Measurements from ENCODE around the gene MPV17L2. TPM values are rescaled to one million over a fixed set of nuclear protein-coding genes. Genes with fewer than 3 reads are reported as not detected.
A peak's percentile ranks its signal among the peaks of the same experiment; 100 is the strongest.

MPV17L2 gene
- total RNA-seq, 1 experiment from 2014 or later, result 13.3 TPM

DNA sequence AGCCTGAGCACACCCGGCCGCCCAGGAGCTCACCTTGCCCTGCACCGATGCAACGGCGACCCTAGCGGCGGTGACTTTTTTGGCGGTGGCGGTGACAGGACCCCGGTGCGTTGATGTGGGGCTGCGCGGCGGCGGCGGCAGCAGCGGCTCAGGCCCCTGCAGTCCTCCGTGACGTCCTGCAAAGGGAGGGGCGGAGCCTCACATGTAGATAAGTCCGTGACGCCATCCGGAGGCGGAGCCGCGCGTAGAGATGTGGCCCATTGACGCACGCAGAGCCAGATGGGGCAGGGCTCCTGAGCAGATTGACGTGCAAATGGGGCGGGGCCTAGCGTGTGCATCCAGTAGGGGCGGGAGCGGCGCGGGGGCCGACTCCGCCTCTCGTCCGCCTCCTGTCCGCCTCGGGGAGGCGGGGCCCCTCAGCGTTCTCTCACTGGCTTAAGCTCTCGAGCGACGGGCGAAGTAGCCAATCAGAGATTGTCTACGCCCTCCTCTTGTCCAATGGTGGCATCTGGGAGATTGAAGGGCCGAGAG lies 10.9 kb downstream of the MPV17L2 start, which contains the start of gene RAB3A:
Gene RAB3A (minus strand): TSS at position 180 of the 531 bp plus-strand sequence. CDS start 1,302 bp downstream, outside the sequence.
- peak; percentile 98 for DNase-seq (ENCODE audit: low read depth, low spot score)
- ATAC-seq, result peak; percentile 97
- H3K27me3 ChIP-seq (ENCODE audit: control insufficient read depth, insufficient read depth, low read length), result no peaks in the 10 kb centered on the region
- in situ Hi-C loops (cut with HindIII; ENCODE audit: low pct_unique_long_range_greater_than_20kb, low sequenced_read_pairs), result no loop called here
- peaks cover 3% of the 10 kb centered on the region; the same call in 1 of the 2 replicates for H3K4me1 ChIP-seq (ENCODE audit: control insufficient read depth, insufficient read depth, low read length)
- H3K4me3 ChIP-seq (ENCODE audit: low read depth in 2 of 2, low read length in 2 of 2), result peak within 1 kb of the TSS; percentile 81 to 90
- ChIA-PET CTCF (interaction anchor here (1.0 kb wide), 1 partner anchor 91 kb away, joined by 3 read pairs; no protein-coding TSS in a partner anchor), POLR2A (interaction anchor here (0.5 kb wide), 1 partner anchor 65 kb away, joined by 11 read pairs; no protein-coding TSS in a partner anchor)
- BruUV-seq (replicated peaks), result no TSS peak
- H3K9me3 ChIP-seq (ENCODE audit: control insufficient read depth, insufficient read depth, low read depth, low read length), result no peaks in the 10 kb centered on the region
- TF ChIP-seq TCF7L2 (IDR thresholded peaks at IDR 0.05; ENCODE audit: low read depth, low read length) (no peak), POLR2AphosphoS5 (IDR thresholded peaks at IDR 0.05; ENCODE audit: low read depth, low read length) (no peak), SIN3A (IDR thresholded peaks at IDR 0.05; ENCODE audit: borderline replicate concordance, insufficient read depth, low read depth, low read length) (no peak)
- TF ChIP-seq, protein P1, sequence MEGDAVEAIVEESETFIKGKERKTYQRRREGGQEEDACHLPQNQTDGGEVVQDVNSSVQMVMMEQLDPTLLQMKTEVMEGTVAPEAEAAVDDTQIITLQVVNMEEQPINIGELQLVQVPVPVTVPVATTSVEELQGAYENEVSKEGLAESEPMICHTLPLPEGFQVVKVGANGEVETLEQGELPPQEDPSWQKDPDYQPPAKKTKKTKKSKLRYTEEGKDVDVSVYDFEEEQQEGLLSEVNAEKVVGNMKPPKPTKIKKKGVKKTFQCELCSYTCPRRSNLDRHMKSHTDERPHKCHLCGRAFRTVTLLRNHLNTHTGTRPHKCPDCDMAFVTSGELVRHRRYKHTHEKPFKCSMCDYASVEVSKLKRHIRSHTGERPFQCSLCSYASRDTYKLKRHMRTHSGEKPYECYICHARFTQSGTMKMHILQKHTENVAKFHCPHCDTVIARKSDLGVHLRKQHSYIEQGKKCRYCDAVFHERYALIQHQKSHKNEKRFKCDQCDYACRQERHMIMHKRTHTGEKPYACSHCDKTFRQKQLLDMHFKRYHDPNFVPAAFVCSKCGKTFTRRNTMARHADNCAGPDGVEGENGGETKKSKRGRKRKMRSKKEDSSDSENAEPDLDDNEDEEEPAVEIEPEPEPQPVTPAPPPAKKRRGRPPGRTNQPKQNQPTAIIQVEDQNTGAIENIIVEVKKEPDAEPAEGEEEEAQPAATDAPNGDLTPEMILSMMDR (IDR thresholded peaks at IDR 0.05), result no peak
- TF ChIP-seq, protein P2, sequence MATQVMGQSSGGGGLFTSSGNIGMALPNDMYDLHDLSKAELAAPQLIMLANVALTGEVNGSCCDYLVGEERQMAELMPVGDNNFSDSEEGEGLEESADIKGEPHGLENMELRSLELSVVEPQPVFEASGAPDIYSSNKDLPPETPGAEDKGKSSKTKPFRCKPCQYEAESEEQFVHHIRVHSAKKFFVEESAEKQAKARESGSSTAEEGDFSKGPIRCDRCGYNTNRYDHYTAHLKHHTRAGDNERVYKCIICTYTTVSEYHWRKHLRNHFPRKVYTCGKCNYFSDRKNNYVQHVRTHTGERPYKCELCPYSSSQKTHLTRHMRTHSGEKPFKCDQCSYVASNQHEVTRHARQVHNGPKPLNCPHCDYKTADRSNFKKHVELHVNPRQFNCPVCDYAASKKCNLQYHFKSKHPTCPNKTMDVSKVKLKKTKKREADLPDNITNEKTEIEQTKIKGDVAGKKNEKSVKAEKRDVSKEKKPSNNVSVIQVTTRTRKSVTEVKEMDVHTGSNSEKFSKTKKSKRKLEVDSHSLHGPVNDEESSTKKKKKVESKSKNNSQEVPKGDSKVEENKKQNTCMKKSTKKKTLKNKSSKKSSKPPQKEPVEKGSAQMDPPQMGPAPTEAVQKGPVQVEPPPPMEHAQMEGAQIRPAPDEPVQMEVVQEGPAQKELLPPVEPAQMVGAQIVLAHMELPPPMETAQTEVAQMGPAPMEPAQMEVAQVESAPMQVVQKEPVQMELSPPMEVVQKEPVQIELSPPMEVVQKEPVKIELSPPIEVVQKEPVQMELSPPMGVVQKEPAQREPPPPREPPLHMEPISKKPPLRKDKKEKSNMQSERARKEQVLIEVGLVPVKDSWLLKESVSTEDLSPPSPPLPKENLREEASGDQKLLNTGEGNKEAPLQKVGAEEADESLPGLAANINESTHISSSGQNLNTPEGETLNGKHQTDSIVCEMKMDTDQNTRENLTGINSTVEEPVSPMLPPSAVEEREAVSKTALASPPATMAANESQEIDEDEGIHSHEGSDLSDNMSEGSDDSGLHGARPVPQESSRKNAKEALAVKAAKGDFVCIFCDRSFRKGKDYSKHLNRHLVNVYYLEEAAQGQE (IDR thresholded peaks at IDR 0.05; ENCODE audit: insufficient read depth in 1 of 2, low read depth in 2 of 2, low read length in 1 of 2), result no peak
- H3K36me3 ChIP-seq (ENCODE audit: control insufficient read depth, insufficient read depth, low read length), result no peaks in the 10 kb centered on the region; the same call in 1 of the 2 replicates
- H3K27ac ChIP-seq (ENCODE audit: low read length), result peak within 1 kb of the TSS; percentile 83
- intact Hi-C loops (cut with micrococcal nuclease; ENCODE audit: unreplicated experiment), result no loop called here

DNA sequence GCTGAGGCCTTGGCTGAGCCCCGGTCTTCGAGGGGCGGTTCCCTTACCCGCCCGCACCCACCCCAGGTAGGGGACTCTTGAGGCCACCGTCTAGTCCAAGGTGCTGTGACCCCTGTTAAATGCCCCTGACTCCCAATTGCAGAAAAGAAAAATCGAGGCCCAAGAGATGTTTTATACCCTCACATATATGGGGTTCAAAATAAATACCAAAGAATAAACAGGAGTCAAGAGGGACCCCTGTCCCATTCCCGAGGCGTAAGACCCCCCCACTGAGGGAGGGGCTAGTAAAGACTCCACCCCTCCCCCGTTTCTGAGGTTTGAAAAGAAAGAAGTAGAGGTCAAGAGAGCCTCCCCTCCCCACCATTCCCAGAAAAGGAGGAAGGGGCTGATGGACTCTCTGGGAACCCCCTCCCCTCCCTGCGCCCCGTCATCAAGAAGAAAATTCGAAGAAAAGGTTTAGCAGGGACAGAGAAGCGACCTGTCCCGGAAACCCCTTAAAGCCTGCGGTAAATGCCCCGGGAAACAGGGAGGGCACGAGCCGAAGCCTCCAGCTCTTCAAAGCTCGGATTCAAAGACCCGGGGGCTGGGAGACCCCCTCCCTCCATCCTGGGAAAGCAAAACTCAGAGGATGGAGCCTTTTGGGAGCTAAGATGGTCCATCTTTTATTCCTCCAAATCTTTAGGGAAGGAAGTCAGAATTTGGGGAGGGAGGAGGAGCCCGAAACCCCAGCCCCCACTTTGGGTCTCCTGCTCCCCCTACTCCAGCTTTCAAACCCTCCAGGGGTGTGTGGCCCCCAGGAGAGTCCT lies 11.6 kb downstream of the MPV17L2 start:
- ChIA-PET CTCF (interaction anchor here (1.0 to 1.2 kb wide), 2 partner anchors 48 to 91 kb away, joined by 3 to 4 read pairs; no protein-coding TSS in a partner anchor), POLR2A (no interaction called here)
- TF ChIP-seq, protein P1 (IDR thresholded peaks at IDR 0.05), result no peak
- 0 out of 2 replicates have a peak, but pooled peaks have one; percentile 2 for TF ChIP-seq SIN3A (IDR thresholded peaks at IDR 0.05; ENCODE audit: borderline replicate concordance, insufficient read depth, low read depth, low read length)
- TF ChIP-seq, protein P2 (IDR thresholded peaks at IDR 0.05; ENCODE audit: insufficient read depth in 1 of 2, low read depth in 2 of 2, low read length in 1 of 2), result no peak
- in situ Hi-C loops (cut with HindIII; ENCODE audit: low pct_unique_long_range_greater_than_20kb, low sequenced_read_pairs), result no loop called here
- TSS peak; percentile 70 for BruUV-seq (replicated peaks)
- H3K36me3 ChIP-seq (ENCODE audit: control insufficient read depth, insufficient read depth, low read length), result no peaks in the 10 kb centered on the region; the same call in 1 of the 2 replicates
- peak overlapping the region; percentile 83 for H3K27ac ChIP-seq (ENCODE audit: low read length)
- H3K27me3 ChIP-seq (ENCODE audit: control insufficient read depth, insufficient read depth, low read length), result no peaks in the 10 kb centered on the region
- DNase-seq (ENCODE audit: low read depth, low spot score) (no peak), ATAC-seq (peak; percentile 36)
- intact Hi-C loops (cut with micrococcal nuclease; ENCODE audit: unreplicated experiment), result loop anchor here (5.0 kb wide), 1 partner anchor 48 kb away; no protein-coding TSS in a partner anchor
- peak overlapping the region; percentile 81 to 90 for H3K4me3 ChIP-seq (ENCODE audit: low read depth in 2 of 2, low read length in 2 of 2)
- H3K4me1 ChIP-seq (ENCODE audit: control insufficient read depth, insufficient read depth, low read length), result peaks cover 3% of the 10 kb centered on the region; the same call in 1 of the 2 replicates
- H3K9me3 ChIP-seq (ENCODE audit: control insufficient read depth, insufficient read depth, low read depth, low read length), result no peaks in the 10 kb centered on the region
